GM23338 (cell line): Measurements from ENCODE around the gene WIPF3. TPM values are rescaled to one million over a fixed set of nuclear protein-coding genes. Genes with fewer than 3 reads are reported as not detected.

Source experiments
- ATAC-seq: fragments of 200-7000 bp; cut with Tn5 transposase; 3 replicates; pipeline ENCODE4 v1.9.1; 2020
- DNase-seq: peaks from one replicate; pipeline ENCODE4 v3.0.0-alpha.2; 2015; ENCODE audit warnings: low spot score
- H2AFZ ChIP-seq: fragments of 200-600 bp; sonication (generic); 2 replicates; pipeline ENCODE4 v1.8.0; 2016; ENCODE audit warnings: antibody characterized with exemption, mild to moderate bottlenecking, moderate library complexity
- H3F3A ChIP-seq: fragments of 200-600 bp; sonication (generic); replicated peaks from 2 replicates; pipeline ENCODE4 v1.8.0; 2017; ENCODE audit warnings: antibody characterized with exemption, mixed run types, low read depth
- H3K27ac ChIP-seq: fragments of 200-600 bp; sonication (generic); 2 replicates; pipeline ENCODE4 v1.6.1; 2016; ENCODE audit warnings: low read depth
- H3K27me3 ChIP-seq: fragments of 200-600 bp; sonication (generic); 2 replicates; pipeline ENCODE4 v1.8.0; 2016; ENCODE audit warnings: mild to moderate bottlenecking, mixed run types, moderate library complexity; ENCODE audit not compliant: insufficient read depth
- H3K36me3 ChIP-seq: fragments of 200-600 bp; sonication (generic); 2 replicates; pipeline ENCODE4 v1.8.0; 2016; ENCODE audit warnings: mild to moderate bottlenecking; ENCODE audit not compliant: insufficient read depth
- H3K4me1 ChIP-seq: fragments of 200-600 bp; sonication (generic); 2 replicates; pipeline ENCODE4 v1.8.0; 2016; ENCODE audit warnings: mild to moderate bottlenecking, moderate library complexity; ENCODE audit not compliant: insufficient read depth
- H3K4me2 ChIP-seq: fragments of 200-600 bp; sonication (generic); 2 replicates; pipeline ENCODE4 v1.7.1; 2017; ENCODE audit warnings: mixed run types
- H3K4me3 ChIP-seq: fragments of 200-600 bp; sonication (generic); 2 replicates; pipeline ENCODE4 v1.6.1; 2016; ENCODE audit warnings: mixed run types
- H3K79me2 ChIP-seq: fragments of 200-600 bp; sonication (generic); replicated peaks from 2 replicates; pipeline ENCODE4 v1.8.0; 2017; ENCODE audit warnings: mild to moderate bottlenecking; ENCODE audit not compliant: insufficient read depth
- H3K9me2 ChIP-seq: fragments of 200-600 bp; sonication (generic); 2 replicates; pipeline ENCODE4 v1.8.0; 2017; ENCODE audit not compliant: insufficient read depth
- H4K20me1 ChIP-seq: fragments of 200-600 bp; sonication (generic); replicated peaks from 2 replicates; pipeline ENCODE4 v1.8.0; 2017; ENCODE audit warnings: mild to moderate bottlenecking; ENCODE audit not compliant: insufficient read depth
- H3K27ac Mint-ChIP-seq: 2 replicates; pipeline ENCODE4 v1.8.0; 2020; ENCODE audit warnings: inconsistent platforms, mild to moderate bottlenecking, moderate library complexity, mixed read lengths
- H3K27me3 Mint-ChIP-seq: 3 replicates; pipeline ENCODE4 v1.8.0; 2022; ENCODE audit warnings: low read depth, mild to moderate bottlenecking, moderate library complexity, mixed read lengths, inconsistent platforms; ENCODE audit not compliant: insufficient read depth, poor library complexity
- H3K36me3 Mint-ChIP-seq: 3 replicates; pipeline ENCODE4 v1.8.0; 2021; ENCODE audit warnings: low read depth, mild to moderate bottlenecking, inconsistent platforms, moderate library complexity, mixed read lengths
- H3K4me1 Mint-ChIP-seq: 3 replicates; pipeline ENCODE4 v1.8.0; 2020; ENCODE audit warnings: mild to moderate bottlenecking, inconsistent platforms, mixed read lengths
- H3K4me3 Mint-ChIP-seq: 3 replicates; pipeline ENCODE4 v1.8.0; 2021; ENCODE audit warnings: moderate library complexity, mild to moderate bottlenecking, inconsistent platforms, mixed read lengths
- H3K9me3 Mint-ChIP-seq: 3 replicates; pipeline ENCODE4 v1.8.0; 2020; ENCODE audit warnings: moderate library complexity, mild to moderate bottlenecking, inconsistent platforms, mixed read lengths
- CTCF ChIP-seq, 2 experiments: fragments of 200-600 bp in 1 of 2; sonication (generic) in 1 of 2; conservative IDR thresholded peaks; 2 replicates each; pipeline versions ENCODE4 v1.5.1 to v1.6.1; 2016 to 2017; ENCODE audit warnings: antibody characterized with exemption in 2 of 2, low read depth in 2 of 2, mild to moderate bottlenecking in 2 of 2, moderate library complexity in 1 of 2
- ETS1 ChIP-seq: IDR thresholded peaks from 2 replicates; pipeline ENCODE4 v1.6.1; 2016; ENCODE audit warnings: antibody characterized with exemption
- EZH2 ChIP-seq: fragments of 200-600 bp; sonication (generic); IDR thresholded peaks from one replicate; pipeline ENCODE4 v1.8.0; 2017; ENCODE audit warnings: antibody characterized with exemption, mild to moderate bottlenecking, low read depth; ENCODE audit not compliant: unreplicated experiment
- EZH2phosphoT487 ChIP-seq: fragments of 200-600 bp; sonication (generic); IDR thresholded peaks from one replicate; pipeline ENCODE4 v1.8.1; 2018; ENCODE audit warnings: antibody characterized with exemption; ENCODE audit not compliant: unreplicated experiment
- JUNB ChIP-seq: IDR thresholded peaks from one replicate; pipeline ENCODE4 v1.6.1; 2016; ENCODE audit warnings: antibody characterized with exemption; ENCODE audit not compliant: unreplicated experiment
- NANOG ChIP-seq: IDR thresholded peaks from 2 replicates; pipeline ENCODE4 v1.6.1; 2016; ENCODE audit warnings: antibody characterized with exemption, borderline replicate concordance
- POLR2AphosphoS5 ChIP-seq: IDR thresholded peaks from 2 replicates; pipeline ENCODE4 v1.6.1; 2016; ENCODE audit warnings: antibody characterized with exemption, low read depth
- STAT1 ChIP-seq: IDR thresholded peaks from one replicate; pipeline ENCODE4 v1.6.1; 2016; ENCODE audit warnings: antibody characterized with exemption; ENCODE audit not compliant: unreplicated experiment
- ZNF114 ChIP-seq: fragments of 250-450 bp; sonication (Bioruptor Pico); IDR thresholded peaks from 2 replicates; pipeline ENCODE4 v1.5.0; 2020; ENCODE audit warnings: mild to moderate bottlenecking, moderate library complexity
- ZNF331 ChIP-seq: fragments of 250-450 bp; sonication (Bioruptor Pico); IDR thresholded peaks from 2 replicates; pipeline ENCODE4 v1.5.0; 2020; ENCODE audit warnings: low read depth, mild to moderate bottlenecking, moderate library complexity
- polyA plus RNA-seq: library from polyadenylated mRNA; unstranded; fragments of >200 nt; fragmentation: Nextera tagmentation; extraction: Ambion mirVana; gene quantifications from 2 replicates; pipeline ENCODE4 v1.2.1, GENCODE V29; 2016
- total RNA-seq: library from RNA; depleted of rRNA; stranded (reverse); fragments of >200 nt; shearing (Covaris generic); gene quantifications from 2 replicates; pipeline ENCODE4 v1.2.3, GENCODE V29; 2014

WIPF3 gene
- total and polyA plus RNA-seq, 2 experiments from 2014 or later = 5.7 to 11.4 TPM

- H3K27me3 Mint-ChIP-seq = peaks cover 23% of the 10 kb centered on the region
- peaks cover 9% of the 10 kb centered on the region for H3K4me1 Mint-ChIP-seq
- Histone ChIP-seq H3K27ac (no peak overlapping the region), H3K79me2 (no peaks in the 10 kb centered on the region), H2AFZ (peak overlapping the region; percentile 84), H3K4me1 (no peaks in the 10 kb centered on the region; the same call in 1 of the 2 replicates), H3K36me3 (no peaks in the 10 kb centered on the region), H3K4me3 (peak overlapping the region; percentile 79), H3F3A (peaks cover 13% of the 10 kb centered on the region; the same call in 1 of the 2 replicates), H4K20me1 (no peaks in the 10 kb centered on the region; the same call in 1 of the 2 replicates), H3K4me2 (peak overlapping the region; percentile 88), H3K27me3 (peaks cover 38% of the 10 kb centered on the region), H3K9me2 (no peaks in the 10 kb centered on the region)
- peak; percentile 75 for DNase-seq
- no peak overlapping the region for H3K27ac Mint-ChIP-seq
- no peaks in the 10 kb centered on the region for H3K36me3 Mint-ChIP-seq
- peak overlapping the region; percentile 80 for H3K4me3 Mint-ChIP-seq
- no peak for TF ChIP-seq EZH2
- TF ChIP-seq CTCF (conservative IDR thresholded peaks at IDR 0.05; ENCODE audit: low read depth in 2 of 2) = no peak; a peak in 2 of 4 replicates
- TF ChIP-seq ETS1 = no peak
- ATAC-seq = peak; percentile 79
- H3K9me3 Mint-ChIP-seq = no peaks in the 10 kb centered on the region
Measured at GRCh38 chr7:29806995-29807841, 910 bp downstream of the WIPF3 start.

- no peak for ATAC-seq
- Histone ChIP-seq H2AFZ (no peak overlapping the region; the same call in 1 of the 2 replicates), H3K27ac (no peak overlapping the region), H3K79me2 (no peaks in the 10 kb centered on the region), H3K4me2 (peak overlapping the region; percentile 88), H3K36me3 (no peaks in the 10 kb centered on the region), H3F3A (peaks cover 13% of the 10 kb centered on the region; the same call in 1 of the 2 replicates), H3K4me3 (peak overlapping the region; percentile 79), H3K27me3 (peaks cover 38% of the 10 kb centered on the region), H4K20me1 (no peaks in the 10 kb centered on the region; the same call in 1 of the 2 replicates), H3K9me2 (no peaks in the 10 kb centered on the region), H3K4me1 (no peaks in the 10 kb centered on the region; the same call in 1 of the 2 replicates)
- no peak overlapping the region for H3K27ac Mint-ChIP-seq
- H3K9me3 Mint-ChIP-seq = no peaks in the 10 kb centered on the region
- DNase-seq = no peak
- TF ChIP-seq ETS1 (no peak), STAT1 (no peak), EZH2phosphoT487 (no peak), NANOG (no peak), POLR2AphosphoS5 (no peak), JUNB (no peak), EZH2 (no peak), ZNF114 (CRISPR knock-in tag) (no peak), ZNF331 (CRISPR knock-in tag) (no peak)
- H3K4me1 Mint-ChIP-seq = peaks cover 9% of the 10 kb centered on the region
- peak overlapping the region; percentile 74 for H3K4me3 Mint-ChIP-seq
- peaks cover 23% of the 10 kb centered on the region for H3K27me3 Mint-ChIP-seq
- H3K36me3 Mint-ChIP-seq = no peaks in the 10 kb centered on the region
Measured at GRCh38 chr7:29808075-29808801, 1.9 kb downstream of the WIPF3 start.
